ENCODE results near the gene AANAT.

DNA sequence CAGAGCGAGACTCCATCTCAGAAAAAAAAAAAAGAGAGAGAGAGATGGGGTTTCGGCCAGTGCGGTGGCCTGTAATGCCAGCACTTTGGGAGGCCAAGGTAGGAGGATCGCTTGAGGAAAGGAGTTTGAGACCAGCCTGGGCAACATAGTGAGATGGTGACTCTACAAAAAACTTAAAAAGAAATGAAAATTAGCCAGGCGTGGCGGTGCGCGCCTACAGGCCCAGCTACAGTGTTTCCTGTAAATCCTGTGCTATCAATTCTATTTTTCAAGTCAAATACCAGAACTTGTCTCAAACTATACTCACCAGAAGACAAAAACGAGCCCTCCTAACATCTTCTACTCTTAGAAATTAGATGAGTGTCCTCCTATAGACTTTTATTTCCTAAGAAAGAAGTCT lies 33.7 kb upstream of the AANAT start:
- TF ChIP-seq CTCF (IDR thresholded peaks at IDR 0.05) = no peak
- no peak for TF ChIP-seq POLR2A (IDR thresholded peaks at IDR 0.05)
